T-cell (primary cell): Measurements from ENCODE around the gene GDF11. TPM values are rescaled to one million over a fixed set of nuclear protein-coding genes. Genes with fewer than 3 reads are reported as not detected.
A peak's percentile ranks its signal among the peaks of the same experiment; 100 is the strongest.

Experiments
- ATAC-seq, 4 experiments: fragments of 200-7000 bp in 3 of 4; fragments of 150-1000 bp in 1 of 4; cut with Tn5 transposase; replicated peaks in 1 of 4; 1 replicate in 3 of 4; 2 replicates in 1 of 4; pipeline ENCODE4 v1.10.0; 2021; ENCODE audit warnings: moderate library complexity in 3 of 4, mild to moderate bottlenecking in 2 of 4, moderate number of reproducible peaks in 1 of 4
- CTCF ChIA-PET, 2 donors: fragments of 300-600 bp; sonication (Branson Sonifier 250); formaldehyde crosslinking; loops; one replicate each; lab custom pipeline; 2022; ENCODE audit warnings: antibody characterized with exemption in 2 of 2; lab: Charles Lee
- POLR2A ChIA-PET, 2 donors: fragments of 300-600 bp; sonication (Branson Sonifier 250); formaldehyde crosslinking; loops; one replicate each; lab custom pipeline; 2022; ENCODE audit warnings: antibody characterized with exemption in 2 of 2; lab: Charles Lee
- DNase-seq, 35 experiments: peaks; one replicate each; pipeline versions ENCODE4 v3.0.0 to v3.0.0-alpha.2; 2013 to 2023
- H3K27ac ChIP-seq: one replicate; pipeline ENCODE4 v1.5.1; 2013; ENCODE audit warnings: low read length
- H3K27me3 ChIP-seq, 2 experiments: replicated peaks in 1 of 2; 1 replicate in 1 of 2; 2 replicates in 1 of 2; pipeline versions ENCODE4 v1.6.1 to v1.7.0; 2013; ENCODE audit warnings: low read length in 1 of 2, mixed read lengths in 1 of 2; ENCODE audit not compliant: control insufficient read depth in 2 of 2, insufficient read depth in 2 of 2; ENCODE audit errors: extremely low read depth in 1 of 2
- H3K36me3 ChIP-seq, 2 donors: 1 replicate in 1 of 2; 2 replicates in 1 of 2; pipeline versions ENCODE4 v1.6.1 to v1.7.0; 2013; ENCODE audit warnings: low read length in 1 of 2; ENCODE audit not compliant: control insufficient read depth in 2 of 2, insufficient read depth in 1 of 2; ENCODE audit errors: extremely low read depth in 1 of 2
- H3K4me1 ChIP-seq, 2 experiments: 1 replicate in 1 of 2; 2 replicates in 1 of 2; pipeline versions ENCODE4 v1.6.1 to v1.7.0; 2013; ENCODE audit warnings: low read length in 2 of 2, mixed read lengths in 1 of 2; ENCODE audit not compliant: insufficient read depth in 2 of 2, control insufficient read depth in 1 of 2; ENCODE audit errors: extremely low read depth in 1 of 2
- H3K4me3 ChIP-seq, 2 donors: 1 replicate in 1 of 2; 2 replicates in 1 of 2; pipeline versions ENCODE4 v1.5.1 to v1.7.0; 2013; ENCODE audit warnings: mild to moderate bottlenecking in 2 of 2, low read length in 1 of 2, moderate library complexity in 1 of 2; ENCODE audit not compliant: control insufficient read depth in 1 of 2; ENCODE audit errors: extremely low read depth in 1 of 2
- H3K9me3 ChIP-seq: 2 replicates; pipeline ENCODE4 v1.7.0; 2013
- H3K27ac Mint-ChIP-seq, 2 donors: one replicate each; pipeline ENCODE4 v1.8.0; 2020 to 2021; ENCODE audit warnings: mild to moderate bottlenecking in 2 of 2, mixed read lengths in 2 of 2
- H3K27me3 Mint-ChIP-seq, 2 donors: one replicate each; pipeline ENCODE4 v1.8.0; 2021 to 2022; ENCODE audit warnings: mixed read lengths in 2 of 2
- H3K36me3 Mint-ChIP-seq: one replicate; pipeline ENCODE4 v1.8.0; 2021; ENCODE audit warnings: mixed read lengths
- H3K4me1 Mint-ChIP-seq, 3 donors: one replicate each; pipeline ENCODE4 v1.8.0; 2020 to 2022; ENCODE audit warnings: mixed read lengths in 3 of 3, mild to moderate bottlenecking in 1 of 3
- H3K4me3 Mint-ChIP-seq, 3 donors: one replicate each; pipeline ENCODE4 v1.8.0; 2020 to 2022; ENCODE audit warnings: mild to moderate bottlenecking in 3 of 3, mixed read lengths in 3 of 3, moderate library complexity in 3 of 3
- H3K9me3 Mint-ChIP-seq, 3 donors: one replicate each; pipeline ENCODE4 v1.8.0; 2020 to 2022; ENCODE audit warnings: mixed read lengths in 3 of 3
- WGBS: methylation state at CpG from one replicate; pipeline ENCODE4 v1.1.5; 2013; ENCODE audit warnings: missing lambda C conversion rate; ENCODE audit not compliant: insufficient coverage; 5-methylcytosine and 5-hydroxymethylcytosine counted together
- total RNA-seq, 35 experiments: library from RNA in 6 of 35; stranded (reverse) in 6 of 35; fragments of 120-200 nt in 1 of 35; gene quantifications; one replicate each; pipeline versions ENCODE4 v1.2.1 to v1.2.4 and lab custom pipeline; 2013 to 2026

Gene GDF11
- total RNA-seq, 5 donors from 2014 or later (not counting 1 experiment from before 2014, with no cell fraction given): 7.5 to 12.9 (median 11.5) TPM

GRCh38 chr12:55765736-55766290, 22.9 kb downstream of the GDF11 start:
- WGBS: 92% methylated on average over 2 of the region's 5 CpGs
- H3K9me3 Mint-ChIP-seq: no peaks in the 10 kb centered on the region
- peaks cover 5 to 12% (median 9%) of the 10 kb centered on the region in 3 donors for H3K4me1 Mint-ChIP-seq
- peaks cover 11 to 38% of the 10 kb centered on the region in 2 donors for H3K36me3 ChIP-seq
- H3K4me3 ChIP-seq: no peak overlapping the region
- POLR2A ChIA-PET: no interaction called here
- no peaks in the 10 kb centered on the region for H3K27me3 ChIP-seq
- CTCF ChIA-PET: interaction anchor here (0.6 to 0.9 kb wide), 3 partner anchors 23 to 175 kb away, joined by 3 to 4 read pairs (median 3); no protein-coding TSS in a partner anchor
- H3K27ac Mint-ChIP-seq: peak overlapping the region in 1 of 2 donors; percentile 49
- no peak overlapping the region for H3K4me3 Mint-ChIP-seq
- ATAC-seq: no peak
- no peak for DNase-seq
- H3K27ac ChIP-seq: no peak overlapping the region
- H3K27me3 Mint-ChIP-seq: no peaks in the 10 kb centered on the region
- H3K9me3 ChIP-seq: no peaks in the 10 kb centered on the region
- no peaks in the 10 kb centered on the region for H3K4me1 ChIP-seq
- H3K36me3 Mint-ChIP-seq: peaks cover 19% of the 10 kb centered on the region

GRCh38 chr12:55767156-55767555, 24.2 kb downstream of the GDF11 start:
- H3K4me1 Mint-ChIP-seq: peaks cover 6 to 15% (median 12%) of the 10 kb centered on the region in 3 donors
- DNase-seq (no peak), ATAC-seq (no peak)
- no peaks in the 10 kb centered on the region for H3K27me3 Mint-ChIP-seq
- Histone ChIP-seq H3K27ac (no peak overlapping the region), H3K4me1 (no peaks in the 10 kb centered on the region), H3K4me3 (no peak overlapping the region), H3K36me3 (peaks cover 8 to 45% of the 10 kb centered on the region in 2 donors), H3K27me3 (no peaks in the 10 kb centered on the region), H3K9me3 (no peaks in the 10 kb centered on the region)
- no peaks in the 10 kb centered on the region for H3K9me3 Mint-ChIP-seq
- H3K36me3 Mint-ChIP-seq: peaks cover 24% of the 10 kb centered on the region
- WGBS: 100% methylated on average over 1 of the region's 4 CpGs
- POLR2A ChIA-PET: interaction anchor here (0.6 to 0.9 kb wide), 2 partner anchors 15 to 51 kb away, joined by 3 to 10 read pairs; partner anchors contain the start of genes ORMDL2 (in 1 of the 2) and SARNP (in 1 of the 2)
- no peak overlapping the region for H3K27ac Mint-ChIP-seq
- H3K4me3 Mint-ChIP-seq: no peak overlapping the region
- CTCF ChIA-PET: interaction anchor here (0.6 to 0.7 kb wide), 2 partner anchors 764 to 1379 kb away, joined by 3 read pairs; no protein-coding TSS in a partner anchor

GRCh38 chr12:55771736-55772135, 28.8 kb downstream of the GDF11 start:
- H3K27ac Mint-ChIP-seq: no peak overlapping the region
- no peak for ATAC-seq
- 96% methylated on average over 3 of the region's 6 CpGs for WGBS
- ChIA-PET POLR2A (interaction anchor here in 1 of 2 donors (0.6 kb wide), 1 partner anchor 247 kb away, joined by 3 read pairs; no protein-coding TSS in a partner anchor), CTCF (no interaction called here)
- peaks cover 5 to 16% (median 13%) of the 10 kb centered on the region in 3 donors for H3K4me1 Mint-ChIP-seq
- H3K4me1 ChIP-seq: no peaks in the 10 kb centered on the region
- H3K36me3 Mint-ChIP-seq: peaks cover 23% of the 10 kb centered on the region
- no peak overlapping the region for H3K4me3 ChIP-seq
- peaks cover 4 to 40% of the 10 kb centered on the region in 2 donors for H3K36me3 ChIP-seq
- H3K9me3 ChIP-seq: no peaks in the 10 kb centered on the region
- H3K4me3 Mint-ChIP-seq: no peak overlapping the region
- DNase-seq: no peak
- no peaks in the 10 kb centered on the region for H3K27me3 ChIP-seq
- no peaks in the 10 kb centered on the region for H3K27me3 Mint-ChIP-seq
- H3K27ac ChIP-seq: no peak overlapping the region
- H3K9me3 Mint-ChIP-seq: no peaks in the 10 kb centered on the region

- CTCF ChIA-PET: no interaction called here
- Histone ChIP-seq H3K4me1 (peaks cover 0 to 2% of the 10 kb centered on the region in 2 experiments), H3K36me3 (peaks cover 2 to 48% of the 10 kb centered on the region in 2 donors), H3K4me3 (no peak overlapping the region), H3K27me3 (no peaks in the 10 kb centered on the region), H3K9me3 (no peaks in the 10 kb centered on the region), H3K27ac (no peak overlapping the region)
- Mint-ChIP-seq H3K4me1 (peaks cover 0 to 23% (median 8%) of the 10 kb centered on the region in 3 donors), H3K4me3 (no peak overlapping the region), H3K27ac (peak overlapping the region in 1 of 2 donors; percentile 61), H3K27me3 (no peaks in the 10 kb centered on the region), H3K36me3 (peaks cover 33% of the 10 kb centered on the region), H3K9me3 (no peaks in the 10 kb centered on the region)
- no CpG with 5 or more reads among the region's 3 CpGs for WGBS
- POLR2A ChIA-PET: no interaction called here
- ATAC-seq (no peak), DNase-seq (no peak)
These were observed 34.9 kb downstream of the GDF11 start for GRCh38 chr12:55777856-55778255.

- no peak for ATAC-seq
- no peaks in the 10 kb centered on the region for H3K27me3 ChIP-seq
- CTCF ChIA-PET: interaction anchor here in 1 of 2 donors (0.6 kb wide), 1 partner anchor 135 kb away, joined by 4 read pairs; no protein-coding TSS in a partner anchor
- H3K27ac ChIP-seq: no peak overlapping the region
- H3K9me3 Mint-ChIP-seq: no peaks in the 10 kb centered on the region
- no CpG with 5 or more reads among the region's 2 CpGs for WGBS
- no peak overlapping the region for H3K27ac Mint-ChIP-seq
- H3K9me3 ChIP-seq: no peaks in the 10 kb centered on the region
- peaks cover 48% of the 10 kb centered on the region for H3K36me3 Mint-ChIP-seq
- H3K4me1 ChIP-seq: peaks cover 0 to 2% of the 10 kb centered on the region in 2 experiments
- peak in 1 of 35 experiments; percentile 6 for DNase-seq
- no peaks in the 10 kb centered on the region for H3K27me3 Mint-ChIP-seq
- H3K4me3 ChIP-seq: no peak overlapping the region
- H3K4me1 Mint-ChIP-seq: peaks cover 0 to 16% (median 8%) of the 10 kb centered on the region in 3 donors
- POLR2A ChIA-PET: interaction anchor here in 1 of 2 donors (0.6 kb wide), 1 partner anchor 24 kb away, joined by 3 read pairs; no protein-coding TSS in a partner anchor
- H3K4me3 Mint-ChIP-seq: no peak overlapping the region
- peaks cover 3 to 68% of the 10 kb centered on the region in 2 donors for H3K36me3 ChIP-seq
These were observed 37.8 kb downstream of the GDF11 start for GRCh38 chr12:55780685-55781084.

GRCh38 chr12:55788546-55788945, 45.6 kb downstream of the GDF11 start:
- Histone ChIP-seq H3K4me1 (no peaks in the 10 kb centered on the region), H3K4me3 (no peak overlapping the region), H3K27ac (no peak overlapping the region), H3K9me3 (no peaks in the 10 kb centered on the region), H3K36me3 (peaks cover 3 to 81% of the 10 kb centered on the region in 2 donors), H3K27me3 (no peaks in the 10 kb centered on the region)
- H3K9me3 Mint-ChIP-seq: no peaks in the 10 kb centered on the region
- WGBS: 98% methylated on average over 5 of the region's 7 CpGs
- no peak for DNase-seq
- CTCF ChIA-PET: interaction anchor here in 1 of 2 donors (0.7 kb wide), 1 partner anchor 23 kb away, joined by 4 read pairs; no protein-coding TSS in a partner anchor
- H3K36me3 Mint-ChIP-seq: peaks cover 45% of the 10 kb centered on the region
- POLR2A ChIA-PET: no interaction called here
- H3K27me3 Mint-ChIP-seq: no peaks in the 10 kb centered on the region
- H3K4me3 Mint-ChIP-seq: no peak overlapping the region
- peaks cover 0 to 2% (median 2%) of the 10 kb centered on the region in 3 donors for H3K4me1 Mint-ChIP-seq
- no peak overlapping the region for H3K27ac Mint-ChIP-seq
- no peak for ATAC-seq
